ENCODE data around the gene CNOT3.
A peak's percentile ranks its signal among the peaks of the same experiment; 100 is the strongest.
"Not testable (repeated sequence)": the region's sequence is repeated elsewhere in the genome, so short reads cannot be mapped to it uniquely, and the experiment has no call there.

Gene CNOT3

DNA sequence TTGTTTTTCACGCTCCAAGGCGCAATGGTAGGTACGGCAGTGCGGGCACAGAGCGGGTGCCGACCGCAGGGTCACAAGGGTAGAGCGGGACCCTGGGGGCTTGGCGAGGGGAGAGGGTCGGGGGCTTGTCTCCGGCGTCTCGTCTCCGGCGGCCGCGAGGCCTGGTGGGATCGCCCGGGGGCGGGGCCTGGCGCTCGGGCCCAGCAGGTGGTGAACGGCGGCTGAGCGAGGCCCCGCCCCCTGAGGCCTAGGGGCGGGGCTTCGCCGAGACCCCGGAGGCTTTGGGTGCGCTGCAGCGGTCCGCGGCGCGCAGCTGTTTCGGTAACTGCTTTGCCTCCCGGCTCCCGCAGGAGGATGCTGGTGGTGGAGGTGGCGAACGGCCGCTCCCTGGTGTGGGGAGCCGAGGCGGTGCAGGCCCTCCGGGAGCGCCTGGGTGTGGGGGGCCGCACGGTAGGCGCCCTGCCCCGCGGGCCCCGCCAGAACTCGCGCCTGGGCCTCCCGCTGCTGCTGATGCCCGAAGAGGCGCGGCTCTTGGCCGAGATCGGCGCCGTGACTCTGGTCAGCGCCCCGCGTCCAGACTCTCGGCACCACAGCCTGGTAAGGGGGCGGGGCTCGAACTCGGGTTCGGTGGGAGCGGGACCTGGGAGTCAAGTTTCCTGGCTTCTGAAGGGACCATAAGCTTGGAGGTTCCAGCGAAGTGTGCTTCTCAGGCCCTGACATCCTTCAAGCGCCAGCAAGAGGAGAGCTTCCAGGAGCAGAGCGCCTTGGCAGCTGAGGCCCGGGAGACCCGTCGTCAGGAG, 53.6 kb downstream of the CNOT3 start, which contains the start of gene TSEN34:
TSEN34 (plus strand) TSS at position 298 of the 800 bp plus-strand sequence; CDS start at position 355, 57 bp downstream.
- DNase-seq (ENCODE audit: low read depth in 2 of 2) = peak; percentile 77 to 86

DNA sequence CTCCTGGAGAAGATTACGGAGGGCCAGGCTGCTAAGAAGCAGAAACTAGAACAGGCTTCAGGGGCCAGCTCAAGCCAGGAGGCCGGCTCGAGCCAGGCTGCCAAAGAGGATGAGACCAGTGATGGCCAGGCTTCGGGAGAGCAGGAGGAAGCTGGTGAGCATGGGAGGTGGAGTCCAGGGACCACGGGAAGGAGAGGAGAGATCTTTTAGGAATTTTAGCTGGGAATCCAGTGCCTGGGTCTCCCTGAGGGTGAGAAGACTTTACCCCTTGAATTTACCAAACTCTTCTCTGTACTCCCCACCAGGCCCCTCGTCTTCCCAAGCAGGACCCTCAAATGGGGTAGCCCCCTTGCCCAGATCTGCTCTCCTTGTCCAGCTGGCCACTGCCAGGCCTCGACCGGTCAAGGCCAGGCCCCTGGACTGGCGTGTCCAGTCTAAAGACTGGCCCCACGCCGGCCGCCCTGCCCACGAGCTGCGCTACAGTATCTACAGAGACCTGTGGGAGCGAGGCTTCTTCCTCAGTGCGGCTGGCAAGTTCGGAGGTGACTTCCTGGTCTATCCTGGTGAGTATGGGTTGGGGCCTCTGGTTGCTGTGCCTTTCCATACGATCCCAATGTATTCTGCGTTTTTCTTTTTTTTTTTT, 54.4 kb downstream of the CNOT3 start:
- DNase-seq (ENCODE audit: low read depth in 2 of 2) = no peak

DNA sequence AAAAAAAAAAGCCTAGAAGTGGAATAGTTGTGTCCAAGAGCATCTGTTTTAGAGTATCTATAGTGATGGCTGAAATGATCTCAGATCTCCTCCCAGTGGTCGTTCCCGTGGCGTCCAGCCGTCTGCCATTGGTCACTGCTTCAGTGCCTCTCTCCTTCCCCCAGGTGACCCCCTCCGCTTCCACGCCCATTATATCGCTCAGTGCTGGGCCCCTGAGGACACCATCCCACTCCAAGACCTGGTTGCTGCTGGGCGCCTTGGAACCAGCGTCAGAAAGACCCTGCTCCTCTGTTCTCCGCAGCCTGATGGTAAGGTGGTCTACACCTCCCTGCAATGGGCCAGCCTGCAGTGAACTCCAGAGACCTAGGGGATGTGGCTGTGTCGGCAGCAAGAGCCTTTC, 55.4 kb downstream of the CNOT3 start:
- no peak for DNase-seq (ENCODE audit: low read depth in 2 of 2)

DNA sequence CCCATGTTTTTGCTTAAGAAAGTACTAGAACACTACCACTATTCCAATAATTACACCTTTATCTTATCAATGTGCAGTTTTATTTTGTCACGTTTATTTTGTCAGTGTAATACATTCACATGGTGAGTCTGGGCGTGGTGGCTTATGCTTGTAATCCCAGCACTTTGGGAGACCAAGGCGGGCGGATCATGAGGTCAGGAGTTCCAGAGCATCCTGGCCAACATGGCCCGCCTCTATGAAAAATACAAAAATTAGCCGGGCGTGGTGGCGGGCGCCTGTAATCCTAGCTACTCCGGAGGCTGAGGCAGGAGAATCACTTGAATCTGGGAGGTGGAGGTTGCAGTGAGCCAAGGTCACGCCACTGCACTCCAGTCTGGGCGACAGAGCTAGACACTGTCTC, 56.9 kb downstream of the CNOT3 start:
- DNase-seq (ENCODE audit: low read depth in 2 of 2) = not testable (repeated sequence)

- no peak for DNase-seq (ENCODE audit: low read depth in 2 of 2)
These were observed 59.0 kb downstream of the CNOT3 start for GRCh38 chr19:54196536-54196935.

DNA sequence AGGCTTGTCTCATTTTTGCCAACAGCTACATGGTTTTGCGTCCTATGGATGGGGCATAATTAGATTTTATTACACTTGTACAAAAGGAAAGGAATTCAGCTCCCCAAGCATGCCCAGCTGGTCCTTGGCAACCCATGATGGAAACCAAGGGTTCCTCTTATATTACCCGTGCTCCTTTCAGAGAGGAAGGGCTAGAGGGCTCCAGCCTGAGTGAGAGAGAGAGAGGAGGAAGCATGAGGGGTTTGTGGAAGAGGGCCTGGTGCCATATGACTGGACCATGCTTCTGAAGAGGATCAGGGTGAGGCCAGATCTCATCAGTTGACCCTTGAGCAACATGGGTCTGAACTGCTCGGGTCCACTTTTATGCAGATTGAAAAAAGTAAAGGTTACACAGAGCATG, 59.6 kb downstream of the CNOT3 start:
- no peak for DNase-seq (ENCODE audit: low read depth in 2 of 2)

GRCh38 chr19:54199401-54199800, 61.8 kb downstream of the CNOT3 start:
- no peak for DNase-seq (ENCODE audit: low read depth in 2 of 2)

GRCh38 chr19:54201172-54201701, 63.7 kb downstream of the CNOT3 start:
- DNase-seq (ENCODE audit: low read depth in 2 of 2) = no peak

DNA sequence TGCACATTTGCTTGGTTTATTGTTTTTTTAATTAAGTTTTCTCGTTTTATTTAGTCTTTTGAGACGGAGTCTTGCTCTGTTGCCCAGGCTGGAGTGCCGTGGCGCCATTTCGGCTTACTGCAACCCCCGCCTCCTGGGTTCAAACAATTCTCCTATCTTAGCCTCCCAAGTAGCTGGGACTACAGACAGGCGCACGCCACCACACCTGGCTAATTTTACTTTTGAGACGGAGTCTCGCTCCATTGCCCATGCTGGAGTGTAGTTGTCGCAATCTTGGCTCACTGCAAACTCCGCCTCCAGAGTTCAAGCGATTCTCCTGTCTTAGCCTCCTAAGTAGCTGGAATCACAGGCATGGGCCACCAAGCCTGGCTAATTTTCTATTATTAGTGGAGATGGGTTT, 64.4 kb downstream of the CNOT3 start:
- DNase-seq (ENCODE audit: low read depth in 2 of 2) = no peak

DNA sequence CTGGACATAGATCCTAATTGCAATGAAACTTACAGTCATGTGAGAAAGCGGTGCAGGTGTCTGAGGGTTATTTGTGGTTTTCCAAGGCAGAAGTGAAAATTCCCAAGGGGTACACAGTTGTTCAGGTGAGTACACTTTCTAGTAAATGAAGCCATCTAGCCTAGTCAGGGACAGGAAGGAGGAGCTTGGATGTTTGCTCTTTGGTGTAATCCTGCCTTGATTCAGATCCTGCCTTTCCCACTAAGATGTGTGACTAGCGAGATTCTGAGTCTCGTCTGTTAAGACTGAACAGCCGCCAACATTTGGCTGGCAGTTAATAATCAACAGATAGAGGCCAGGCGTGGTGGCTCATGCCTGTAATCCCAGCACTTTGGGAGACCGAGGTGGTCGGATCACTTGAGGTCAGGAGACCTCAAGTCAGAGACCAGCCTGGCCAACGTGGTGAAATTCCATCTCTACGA, 65.6 kb downstream of the CNOT3 start:
- DNase-seq (ENCODE audit: low read depth in 2 of 2) = no peak

- no peak for DNase-seq (ENCODE audit: low read depth in 2 of 2)
These were observed 67.4 kb downstream of the CNOT3 start for GRCh38 chr19:54204767-54205468.
